ENCODE measurements around the gene FBH1.
"Not testable (repeated sequence)": the region's sequence is repeated elsewhere in the genome, so short reads cannot be mapped to it uniquely, and the experiment has no call there.

The FBH1 gene

GRCh38 chr10:5960070-5960972, 70.3 kb downstream of the FBH1 start:
- DNase-seq (ENCODE audit: low spot score): peak; percentile 24

DNA sequence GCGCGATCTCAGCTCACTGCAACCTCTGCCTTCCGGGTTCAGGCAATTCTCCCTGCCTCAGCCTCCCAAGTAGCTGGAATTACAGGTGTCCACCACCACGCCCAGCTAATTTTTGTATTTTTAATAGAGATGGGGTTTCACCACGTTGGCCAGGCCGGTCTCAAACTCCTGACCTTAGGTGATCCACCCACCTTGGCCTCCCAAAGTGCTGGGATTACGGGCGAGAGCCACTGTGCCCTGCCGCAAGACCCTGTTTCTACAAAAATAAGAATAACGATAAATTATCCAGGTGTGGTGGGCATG, 70.9 kb downstream of the FBH1 start:
- DNase-seq (ENCODE audit: low spot score): not testable (repeated sequence)

GRCh38 chr10:5961405-5962100, 71.5 kb downstream of the FBH1 start:
- DNase-seq (ENCODE audit: low spot score): no peak

DNA sequence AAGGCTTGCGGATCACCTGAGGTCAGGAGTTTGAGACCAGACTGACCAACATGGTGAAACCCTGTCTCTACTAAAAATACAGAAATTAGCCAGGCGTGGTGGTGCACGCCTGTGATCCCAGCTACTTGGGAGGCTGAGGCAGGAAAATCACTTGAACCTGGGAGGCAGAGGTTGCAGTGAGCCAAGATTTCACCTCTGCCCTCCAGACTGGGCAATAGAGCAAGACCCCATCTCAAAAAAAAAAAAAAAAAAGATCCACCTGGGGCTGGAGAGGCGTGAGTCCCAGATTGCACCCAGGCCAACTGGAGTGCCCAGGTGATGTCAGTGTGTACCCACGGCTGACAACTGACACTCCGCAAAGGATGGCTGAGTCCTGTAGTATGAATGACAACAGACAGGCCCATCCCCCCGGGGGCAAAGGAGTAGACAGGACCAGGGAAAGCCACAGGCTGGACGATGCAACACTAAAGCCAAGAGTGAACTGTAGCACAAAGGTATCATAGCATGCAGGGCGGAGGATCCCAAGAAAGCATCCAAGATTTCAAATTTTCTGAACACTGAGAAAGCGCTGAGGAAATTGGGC, 72.4 kb downstream of the FBH1 start:
- DNase-seq (ENCODE audit: low spot score): not testable (repeated sequence)

GRCh38 chr10:5963071-5963470, 73.0 kb downstream of the FBH1 start:
- no peak for DNase-seq (ENCODE audit: low spot score)

- no peak for DNase-seq (ENCODE audit: low spot score)
Measured at GRCh38 chr10:5963591-5963990, 73.5 kb downstream of the FBH1 start.

GRCh38 chr10:5964736-5965135, 74.7 kb downstream of the FBH1 start:
- DNase-seq (ENCODE audit: low spot score): no peak

DNA sequence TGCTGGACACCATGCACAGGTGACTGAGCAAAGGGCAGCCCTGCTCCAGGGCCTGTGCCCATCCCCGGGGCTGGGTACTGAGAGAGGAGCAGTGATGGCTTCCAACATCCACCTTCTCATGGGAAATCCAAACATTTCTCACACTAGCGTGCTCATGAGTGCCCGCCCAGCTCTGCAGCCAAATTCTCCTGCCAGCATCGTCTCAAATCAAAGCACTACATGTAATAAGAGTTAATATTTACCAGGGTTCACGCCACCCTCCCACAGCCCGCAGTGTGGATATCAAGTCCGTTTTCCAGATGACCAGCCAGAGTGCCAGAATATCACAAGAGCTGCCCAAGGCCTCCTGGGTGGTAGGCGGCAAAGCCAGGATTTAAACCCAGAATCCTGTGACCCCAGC, 75.2 kb downstream of the FBH1 start:
- no peak for DNase-seq (ENCODE audit: low spot score)

- no peak for DNase-seq (ENCODE audit: low spot score)
Measured at GRCh38 chr10:5968037-5968680, 78.1 kb downstream of the FBH1 start.

DNA sequence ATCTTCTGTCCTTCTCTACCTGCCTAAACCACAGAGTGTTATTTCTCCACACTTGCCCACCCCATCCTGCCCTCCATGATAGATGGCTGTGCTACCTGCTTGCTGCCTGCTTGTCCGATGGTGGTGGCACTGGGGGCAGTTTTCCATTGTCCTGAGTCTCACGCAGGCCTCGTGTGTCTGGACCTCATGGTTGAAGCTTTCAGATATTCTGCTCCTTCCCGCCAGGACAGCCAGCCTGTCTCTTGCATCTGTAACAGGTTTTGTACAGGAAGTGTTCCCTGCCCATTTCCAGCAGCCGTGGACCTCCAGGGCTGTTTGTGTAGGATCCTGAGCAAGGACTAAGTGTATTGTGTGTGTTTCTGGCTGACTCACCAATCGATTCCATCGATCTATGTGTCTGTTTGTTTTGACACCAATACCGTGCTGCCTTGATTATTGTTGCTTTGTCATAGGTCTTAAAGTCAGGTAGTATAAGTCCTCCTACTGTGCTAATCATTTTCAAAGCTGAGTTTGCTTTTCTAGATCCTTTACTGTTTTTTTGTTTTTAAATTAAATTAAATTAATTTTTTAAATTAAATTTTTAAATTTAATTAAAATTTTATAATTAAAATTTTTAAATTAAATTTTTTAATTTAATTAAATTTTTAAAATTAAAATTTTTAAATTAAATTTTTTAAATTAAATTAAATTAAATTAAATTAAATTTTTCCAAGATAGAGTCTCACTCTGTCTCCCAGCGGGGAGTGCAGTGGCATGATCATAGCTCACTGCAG, 78.8 kb downstream of the FBH1 start:
- DNase-seq (ENCODE audit: low spot score): no peak

DNA sequence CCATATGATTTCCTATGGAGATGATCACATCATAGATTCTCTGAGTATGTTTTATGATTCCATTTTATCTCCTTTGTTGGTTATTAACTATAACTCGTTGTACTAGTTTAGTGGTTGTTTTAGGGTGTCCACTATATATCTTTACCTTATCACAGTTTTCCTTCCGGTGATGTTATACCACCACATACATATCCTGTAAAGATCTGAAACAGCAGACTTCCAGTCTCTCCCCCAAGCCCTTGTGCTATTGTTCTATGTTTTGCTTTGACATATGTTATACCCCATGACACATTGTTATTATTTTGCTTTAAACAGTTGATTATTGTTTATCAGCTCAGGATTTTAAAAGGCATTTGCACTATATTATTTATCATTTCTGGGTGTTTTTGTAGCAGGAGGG, 80.0 kb downstream of the FBH1 start:
- no peak for DNase-seq (ENCODE audit: low spot score)

GRCh38 chr10:5970527-5970926, 80.5 kb downstream of the FBH1 start:
- no peak for DNase-seq (ENCODE audit: low spot score)

DNA sequence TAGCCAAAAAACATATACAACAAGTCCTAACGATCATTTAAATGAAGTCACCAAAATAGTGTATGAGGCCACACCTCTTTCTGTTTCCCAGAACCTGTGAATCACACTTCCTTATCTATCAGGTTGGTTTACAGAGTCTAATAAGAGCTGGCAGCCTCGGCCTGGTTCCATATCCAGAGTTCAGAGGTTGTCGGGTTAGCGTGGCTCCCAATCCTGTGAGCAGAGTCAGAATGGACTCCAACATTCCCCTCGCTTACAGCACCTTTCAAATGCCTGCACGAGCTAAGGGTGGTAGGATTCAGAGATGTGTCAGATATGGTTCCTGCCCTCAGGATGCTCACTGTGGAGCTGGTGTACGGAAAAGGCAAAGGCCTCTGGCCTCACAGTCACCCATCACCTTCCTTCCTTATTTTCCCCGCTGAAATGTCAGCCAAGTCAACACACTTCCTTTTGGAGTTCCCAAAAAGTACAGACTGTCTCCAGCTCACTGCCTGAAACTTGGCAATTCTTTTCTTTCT, 81.3 kb downstream of the FBH1 start:
- DNase-seq (ENCODE audit: low spot score): no peak

DNA sequence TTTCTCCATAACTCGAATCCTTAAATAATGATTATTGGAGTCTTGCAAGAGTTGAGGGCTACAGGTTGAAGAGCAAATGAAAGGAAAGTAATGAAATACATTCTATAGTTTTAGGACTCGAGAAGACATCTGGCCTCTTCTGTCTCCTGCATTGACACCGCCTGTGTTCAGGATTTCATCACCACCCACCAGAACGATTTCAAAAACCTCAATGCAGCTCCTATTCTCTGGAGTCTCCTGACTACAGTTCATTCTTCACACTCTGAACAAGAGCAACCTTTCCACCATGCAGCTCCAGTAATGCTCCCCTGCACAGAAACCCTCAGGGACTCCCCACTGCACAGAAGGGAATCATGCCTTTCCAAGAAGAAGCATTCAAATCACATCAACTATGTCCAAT, 81.8 kb downstream of the FBH1 start:
- DNase-seq (ENCODE audit: low spot score): no peak

DNA sequence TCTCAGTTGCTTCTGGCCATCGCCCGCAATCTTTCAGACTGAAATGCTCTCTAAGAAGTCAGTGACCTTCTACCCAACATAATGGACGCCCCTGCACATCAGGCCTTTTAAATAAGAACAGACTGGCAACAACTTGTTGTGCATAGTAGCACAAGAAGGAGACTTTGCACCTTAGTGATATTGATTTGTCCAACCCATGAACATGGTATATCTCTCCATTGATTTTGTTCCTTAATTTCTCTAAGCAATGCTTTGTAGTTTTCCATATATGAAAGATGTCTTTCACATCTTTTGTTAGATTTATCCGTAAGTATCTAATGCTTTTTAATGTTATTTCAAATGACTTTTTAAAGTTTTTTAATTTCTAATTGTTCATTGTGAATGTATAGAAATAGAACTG, 83.0 kb downstream of the FBH1 start:
- no peak for DNase-seq (ENCODE audit: low spot score)

DNA sequence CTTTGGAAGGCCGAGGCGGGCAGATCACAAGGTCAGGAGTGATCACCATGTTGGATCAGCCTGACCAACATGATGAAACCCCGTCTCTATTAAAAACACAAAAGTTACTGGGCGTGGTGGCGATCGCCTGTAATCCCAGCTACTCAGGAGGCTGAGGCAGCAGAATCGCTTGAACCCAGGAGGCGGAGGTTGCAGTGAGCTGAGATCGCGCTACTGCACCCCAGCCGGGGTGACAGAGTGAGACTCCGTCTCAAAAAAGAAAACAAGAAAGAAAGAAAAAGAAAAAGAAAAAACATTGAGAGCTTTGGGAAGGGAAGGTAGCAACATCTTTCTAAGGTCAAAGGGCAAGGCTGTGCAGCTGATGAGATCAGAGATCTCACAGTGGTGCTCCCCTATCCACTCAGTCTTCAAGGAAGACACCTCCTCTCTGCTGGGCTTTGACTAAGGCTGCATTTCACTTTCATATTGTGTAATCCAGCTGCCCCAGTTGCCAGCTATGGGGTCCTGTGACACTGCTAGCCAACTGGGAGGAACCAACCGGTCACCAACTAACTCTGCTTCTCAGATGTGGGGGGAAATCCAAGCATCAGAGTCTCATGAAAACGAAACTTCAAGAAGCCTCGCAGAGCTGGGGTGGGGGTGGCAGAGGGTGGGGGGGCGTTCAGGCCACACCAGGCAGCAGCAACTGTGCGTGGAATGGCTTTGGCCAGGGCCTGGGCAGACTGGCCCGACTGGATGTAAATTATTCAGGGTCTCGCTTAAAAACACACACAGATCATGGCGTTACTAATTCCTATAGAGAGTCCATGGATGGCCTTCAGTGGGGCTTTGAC, 85.8 kb downstream of the FBH1 start:
- peak; percentile 73 for DNase-seq (ENCODE audit: low spot score)

GRCh38 chr10:5976512-5977470, 86.7 kb downstream of the FBH1 start:
- DNase-seq (ENCODE audit: low spot score): peak; percentile 71

DNA sequence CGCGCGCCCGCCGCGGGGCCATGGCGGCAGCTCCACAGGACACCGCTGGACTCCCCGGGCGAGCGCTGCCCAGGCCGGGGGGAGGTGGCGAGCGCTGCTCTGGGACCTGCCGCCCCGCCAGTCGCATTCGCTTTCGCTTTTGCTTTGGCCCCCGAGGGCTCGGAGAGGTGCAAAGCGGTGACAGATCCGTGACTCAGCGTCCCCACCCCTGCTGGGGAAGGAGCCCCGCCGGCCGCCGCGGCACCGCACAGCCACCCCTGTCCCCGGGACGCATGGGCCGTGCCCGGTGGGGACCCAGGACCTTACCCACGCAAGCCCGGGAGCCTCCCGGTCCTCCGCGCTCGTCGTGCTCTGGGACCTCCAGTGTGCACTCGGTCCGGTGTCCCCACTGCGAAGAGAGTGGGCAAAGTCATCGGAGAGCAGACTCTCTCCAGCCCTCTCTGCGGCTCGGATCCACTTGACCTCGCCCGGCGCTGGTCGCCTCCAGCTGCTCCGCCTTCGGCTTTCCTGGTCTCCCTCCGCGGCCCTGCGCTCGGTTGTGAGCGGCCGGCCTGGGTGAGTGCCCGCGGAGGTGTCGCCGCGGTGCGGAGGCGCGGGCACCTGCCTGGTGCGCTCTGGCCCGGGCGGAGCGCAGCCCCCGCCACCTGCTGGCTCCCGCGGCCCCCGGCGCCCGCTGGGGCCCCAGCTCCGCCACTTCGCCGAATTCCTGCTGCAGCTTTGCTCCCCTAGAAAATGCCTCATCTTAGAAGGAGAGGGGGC, 87.6 kb downstream of the FBH1 start, which contains the start of gene IL15RA:
IL15RA (minus strand) TSS at position 73 of the 759 bp plus-strand sequence; CDS start at position 22, 51 bp downstream.
- peak; percentile 87 for DNase-seq (ENCODE audit: low spot score)

DNA sequence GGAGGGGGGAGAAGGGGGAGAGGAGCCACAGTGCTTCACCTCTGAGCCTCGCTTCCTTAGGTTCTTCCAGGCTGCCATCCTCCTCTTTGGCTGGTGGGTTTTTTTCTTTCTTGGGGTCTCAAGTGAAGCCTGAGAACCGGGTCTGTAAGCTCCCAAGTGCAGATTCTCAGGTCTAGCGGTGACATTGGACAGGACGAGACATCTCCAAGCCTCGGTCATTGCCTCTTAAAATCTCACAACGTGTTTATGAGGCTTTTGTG, 88.1 kb downstream of the FBH1 start:
- DNase-seq (ENCODE audit: low spot score): no peak

Data from RKO (cell line).